NCI-H345 (cell line): ENCODE results near the gene SUB1.
"Not testable (repeated sequence)": the region's sequence is repeated elsewhere in the genome, so short reads cannot be mapped to it uniquely, and the experiment has no call there.

Experiments
- DNase-seq: peaks from one replicate; lab custom pipeline; 2025; lab: John Stamatoyannopoulos, UW

The SUB1 gene

GRCh38 chr5:32585446-32586275, at the start of gene SUB1:
TSS of gene SUB1 (plus strand) at chr5:32585557. CDS start at chr5:32588513, 2,956 bp downstream.
- peak; percentile 94 for DNase-seq

GRCh38 chr5:32536246-32536645, 49.1 kb upstream of the SUB1 start:
- DNase-seq = no peak

DNA sequence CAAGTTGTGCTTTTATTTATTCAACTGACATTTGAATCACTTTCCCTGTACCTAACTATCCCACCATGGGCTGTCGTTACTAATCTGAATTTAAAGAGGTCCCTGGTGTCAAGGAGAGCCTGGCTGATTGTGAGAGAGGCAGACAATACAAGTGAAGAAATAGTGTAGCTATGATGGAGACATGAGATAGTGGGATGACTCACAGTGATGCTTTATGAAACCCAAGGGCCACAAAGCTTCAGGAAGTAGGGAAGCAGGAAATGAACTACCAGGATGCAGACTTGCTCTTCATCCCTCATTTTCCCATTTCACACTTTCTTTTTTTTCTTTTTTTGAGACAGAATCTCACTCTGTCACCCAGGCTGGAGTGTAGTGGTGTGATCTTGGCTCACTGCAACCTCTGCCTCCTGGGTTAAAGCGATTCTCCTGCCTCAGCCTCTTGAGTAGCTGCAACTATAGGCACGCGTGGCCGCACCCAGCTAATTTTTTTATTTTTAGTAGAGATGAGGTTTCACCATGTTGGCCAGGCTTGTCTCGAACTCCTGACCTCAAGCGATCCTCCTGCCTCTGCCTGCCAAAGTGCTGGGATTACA, 47.8 kb upstream of the SUB1 start:
- DNase-seq = peak; percentile 3

- no peak for DNase-seq
Observed at GRCh38 chr5:32538031-32538547, 47.3 kb upstream of the SUB1 start.

DNA sequence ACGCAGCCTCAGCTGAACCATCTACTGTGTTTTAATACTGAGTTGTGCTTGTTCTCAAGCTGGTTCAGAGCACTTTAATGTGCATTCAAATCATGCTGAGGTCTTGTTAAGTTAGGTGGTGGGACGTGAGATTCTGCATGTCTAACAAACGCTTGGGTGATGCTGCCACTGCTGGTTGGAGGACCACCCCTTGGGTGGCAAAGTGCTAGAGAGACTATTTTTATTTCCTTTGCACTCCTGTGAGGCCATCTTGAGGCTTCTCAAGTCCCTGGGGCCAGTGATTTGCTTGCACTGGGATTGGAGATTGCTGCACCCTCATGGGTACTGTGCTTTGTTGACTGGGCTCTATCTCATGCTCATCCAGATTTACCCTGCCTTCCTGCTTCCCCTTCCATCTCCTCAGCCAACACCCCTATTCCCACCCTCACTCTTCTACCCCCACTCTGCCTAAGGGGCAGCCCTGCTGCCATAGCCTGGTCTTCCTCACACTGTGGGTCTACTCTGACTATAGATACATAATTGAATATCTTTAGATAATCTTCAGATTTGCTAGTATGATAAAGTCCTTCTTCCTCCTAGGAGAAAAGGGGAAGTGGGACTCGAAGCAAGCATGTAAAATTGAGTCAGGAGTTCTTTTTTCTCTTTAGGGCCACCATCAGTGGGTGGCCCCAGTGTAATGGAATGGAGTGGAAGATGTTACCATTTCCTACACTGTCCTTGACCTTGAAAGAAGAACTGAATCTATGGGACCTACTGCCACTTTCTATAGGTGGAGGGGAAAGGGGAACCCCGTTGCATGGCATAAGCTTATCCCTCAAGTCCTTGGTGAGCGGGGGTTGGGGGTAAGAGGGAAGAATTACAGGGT, 45.1 kb upstream of the SUB1 start:
- no peak for DNase-seq

DNA sequence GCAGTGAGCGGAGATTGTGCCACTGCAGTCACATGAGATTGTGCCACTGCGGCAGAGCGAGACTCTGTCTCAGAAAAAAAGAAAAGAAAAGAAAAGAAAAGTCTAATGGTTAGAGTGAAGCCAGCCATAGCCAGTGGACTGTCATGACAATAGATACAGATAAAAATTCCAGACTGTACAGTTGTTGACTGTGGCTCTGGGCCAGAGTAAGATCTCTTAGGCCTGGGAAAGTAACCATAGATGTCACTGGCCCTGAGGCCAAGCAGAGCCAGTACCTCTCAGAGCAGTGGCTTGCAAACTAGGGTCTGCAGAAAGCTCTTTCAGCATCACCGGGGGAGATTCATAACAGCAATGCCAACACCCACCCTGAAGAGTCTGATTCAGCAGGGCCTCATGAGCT, 44.1 kb upstream of the SUB1 start:
- DNase-seq = no peak

GRCh38 chr5:32542216-32543059, 42.9 kb upstream of the SUB1 start:
- DNase-seq = no peak

DNA sequence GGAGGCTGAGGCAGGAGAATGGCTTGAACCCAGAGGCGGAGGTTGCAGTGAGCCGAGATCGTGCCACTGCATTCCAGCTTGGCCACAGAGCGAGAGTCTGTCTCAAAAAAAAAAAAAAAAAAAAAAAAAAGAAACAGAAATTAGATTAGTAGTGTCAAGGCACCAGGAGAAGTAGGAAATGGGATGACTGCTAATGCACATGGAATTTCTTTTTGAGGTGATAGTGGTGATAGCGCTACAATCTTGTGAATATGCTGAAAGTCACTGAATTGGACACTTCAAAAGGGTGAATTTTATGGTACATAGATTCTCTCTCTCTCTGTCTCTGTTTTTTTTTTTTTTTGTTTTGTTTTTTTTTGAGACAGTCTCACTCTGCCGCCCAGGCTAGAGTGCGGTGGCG, 42.1 kb upstream of the SUB1 start:
- no peak for DNase-seq

- no peak for DNase-seq
Observed at GRCh38 chr5:32545102-32545800, 40.1 kb upstream of the SUB1 start.

- DNase-seq = no peak
Observed at GRCh38 chr5:32551194-32551593, 34.2 kb upstream of the SUB1 start.

GRCh38 chr5:32551865-32552264, 33.5 kb upstream of the SUB1 start:
- no peak for DNase-seq

DNA sequence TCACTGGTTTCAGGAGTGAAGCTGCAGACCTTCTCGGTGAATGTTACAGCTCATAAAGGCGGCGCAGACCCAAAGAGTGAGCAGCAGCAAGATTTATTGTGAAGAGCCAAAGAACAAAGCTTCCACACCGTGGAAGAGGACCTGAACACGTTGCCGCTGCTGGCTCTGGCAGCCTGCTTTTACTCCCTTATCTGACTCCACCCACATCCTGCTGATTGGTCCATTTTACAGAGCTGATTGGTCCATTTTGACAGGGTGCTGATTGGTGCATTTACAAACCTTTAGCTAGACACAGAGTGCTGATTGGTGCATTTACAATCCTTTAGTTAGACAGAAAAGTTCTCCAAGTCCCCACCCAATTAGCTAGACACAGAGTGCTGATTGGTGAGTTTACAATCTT, 32.9 kb upstream of the SUB1 start:
- DNase-seq = not testable (repeated sequence)

DNA sequence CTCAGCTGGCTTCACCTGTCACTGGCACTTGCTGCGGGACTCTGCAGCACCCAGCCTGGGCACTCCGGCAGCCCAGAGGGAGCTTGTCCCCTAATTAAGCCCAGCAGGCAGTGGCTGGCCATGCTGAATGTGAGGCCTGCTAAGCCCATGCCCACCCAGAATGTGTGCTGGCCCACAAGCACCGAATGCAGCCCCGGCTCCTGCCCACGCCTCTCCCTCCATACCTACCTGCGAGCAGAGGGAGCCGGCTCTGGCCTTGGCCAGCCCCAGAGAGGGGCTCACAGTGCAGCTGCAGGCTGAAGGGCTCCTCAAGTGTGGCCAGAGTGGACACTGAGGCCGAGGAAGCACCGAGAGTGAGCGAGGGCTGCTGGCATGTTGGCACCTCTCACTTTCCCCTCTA, 32.4 kb upstream of the SUB1 start:
- DNase-seq = no peak

DNA sequence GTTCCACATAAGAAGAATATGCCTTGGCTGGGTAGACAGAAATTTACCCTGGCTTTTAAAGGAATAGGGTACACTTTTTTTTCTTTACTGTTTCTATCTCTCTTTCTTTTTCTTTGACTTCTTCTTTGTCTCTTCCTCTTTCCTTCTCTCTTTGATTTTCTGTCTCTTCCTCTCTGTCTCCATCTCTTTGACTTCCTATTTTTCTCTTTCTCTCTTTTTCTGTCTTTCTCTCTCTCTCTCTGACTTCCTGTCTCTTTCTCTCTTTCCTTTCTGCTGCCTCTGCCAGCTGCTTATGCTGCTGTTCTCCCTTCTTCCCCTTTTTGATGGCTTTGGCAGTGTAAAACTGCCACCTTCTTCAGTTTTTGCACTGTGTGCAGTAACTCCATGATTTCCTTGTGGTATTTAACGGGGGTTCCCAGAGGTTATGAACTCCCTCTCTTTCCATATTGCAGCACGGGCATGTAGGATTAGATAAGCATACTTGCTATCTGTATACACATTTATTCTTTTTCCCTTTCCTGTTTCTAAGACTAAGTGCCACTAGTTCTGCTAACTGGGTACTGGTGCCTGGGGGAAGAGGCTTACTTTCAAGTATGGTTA, 31.1 kb upstream of the SUB1 start:
- not testable (repeated sequence) for DNase-seq

- not testable (repeated sequence) for DNase-seq
Observed at GRCh38 chr5:32556543-32556942, 28.8 kb upstream of the SUB1 start.

GRCh38 chr5:32559411-32559810, 25.9 kb upstream of the SUB1 start:
- no peak for DNase-seq

- DNase-seq = no peak
Observed at GRCh38 chr5:32559921-32560320, 25.4 kb upstream of the SUB1 start.

DNA sequence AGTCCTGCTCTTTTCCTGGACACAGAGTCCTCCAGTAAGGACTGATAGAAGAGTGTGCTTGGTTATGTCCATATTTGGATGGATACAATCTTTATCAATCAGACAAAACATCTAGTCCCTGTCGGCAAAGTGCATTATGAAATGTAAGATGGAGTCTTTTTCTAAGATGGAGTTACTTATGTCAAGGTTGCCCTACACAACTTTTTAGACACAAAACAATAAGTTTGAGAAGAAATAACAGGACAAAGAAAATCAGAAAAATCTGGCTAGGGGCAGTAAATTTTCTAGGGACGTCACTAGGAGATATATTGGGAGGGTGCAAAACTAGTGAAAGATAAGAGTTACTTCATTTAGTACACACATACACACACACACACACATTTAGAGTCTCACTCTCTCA, 23.3 kb upstream of the SUB1 start:
- no peak for DNase-seq

DNA sequence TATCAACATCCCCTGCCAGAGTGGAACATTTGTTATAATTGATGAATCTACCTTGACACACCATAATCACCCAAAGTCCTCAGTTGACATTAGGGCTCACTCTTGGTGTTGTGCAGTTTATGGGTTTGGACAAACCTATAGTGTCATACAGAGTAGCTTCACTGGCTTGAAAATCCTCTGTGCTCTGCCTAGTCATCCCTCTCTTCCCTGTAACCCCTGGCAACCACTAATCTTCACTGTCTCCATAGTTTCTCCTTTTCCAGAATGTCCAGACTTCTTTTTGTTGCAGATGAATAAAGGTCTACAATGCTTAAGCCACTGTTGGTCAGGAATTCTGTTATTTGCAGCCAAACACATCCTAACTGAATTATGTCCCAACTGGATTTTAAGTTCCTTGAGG, 22.5 kb upstream of the SUB1 start:
- no peak for DNase-seq

DNA sequence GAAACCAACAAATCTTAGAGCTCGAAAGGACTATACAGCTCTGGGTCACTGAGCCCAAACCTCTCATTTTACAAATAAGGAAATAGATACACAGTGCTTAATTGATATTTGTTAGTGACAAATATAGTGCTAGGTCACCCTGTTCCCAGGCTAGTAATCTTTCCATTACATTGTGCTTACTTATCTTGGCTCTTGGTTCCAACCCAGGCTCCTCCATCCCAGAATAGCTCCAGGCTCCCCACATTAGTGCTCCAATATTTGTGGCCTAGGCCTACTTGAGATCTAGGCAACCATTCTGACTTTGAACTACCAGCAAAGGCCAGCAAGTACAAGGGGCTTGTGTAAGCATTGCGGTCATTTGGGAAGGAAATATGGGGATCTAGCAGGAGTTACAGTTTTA, 21.7 kb upstream of the SUB1 start:
- no peak for DNase-seq

- DNase-seq = no peak
Observed at GRCh38 chr5:32565145-32565544, 20.2 kb upstream of the SUB1 start.
